Mucosa of descending colon (tissue), 3 donors: ENCODE measurements around the gene LMX1B. TPM values are rescaled to one million over a fixed set of nuclear protein-coding genes. Genes with fewer than 3 reads are reported as not detected.

Experiments
- ATAC-seq: fragments of 200-7000 bp; cut with Tn5 transposase; one replicate; pipeline ENCODE4 v1.9.1; 2020; ENCODE audit warnings: mild to moderate bottlenecking, moderate library complexity
- DNase-seq, 3 donors: peaks; one replicate each; pipeline ENCODE4 v3.0.0-alpha.2; 2020
- H3K36me3 ChIP-seq: fragments of 200-600 bp; one replicate; pipeline ENCODE4 v1.8.0; 2021; ENCODE audit warnings: low read depth, mild to moderate bottlenecking
- H3K4me1 ChIP-seq: fragments of 200-600 bp; one replicate; pipeline ENCODE4 v1.8.0; 2021; ENCODE audit warnings: low read depth, mild to moderate bottlenecking
- H3K4me3 ChIP-seq: fragments of 200-600 bp; one replicate; pipeline ENCODE4 v1.8.0; 2021; ENCODE audit warnings: mild to moderate bottlenecking
- H3K9me3 ChIP-seq: fragments of 200-600 bp; one replicate; pipeline ENCODE4 v1.8.0; 2021; ENCODE audit warnings: mild to moderate bottlenecking
- intact Hi-C, 2 donors: fragments of 100-400 bp; cut with DNase I in 1 of 2; cut with micrococcal nuclease in 1 of 2; formaldehyde crosslinking; loops; one replicate each; pipeline versions ENCODE4 v1.11.0 to v1.11.1; 2022; cut with DNase I, micrococcal nuclease
- total RNA-seq, 3 donors: library from RNA; stranded (reverse); fragmentation: NEBNext Ultra II Directional in 2 of 3; extraction: Animal tissue kit (Norgen Biotek cat#: 25700) in 2 of 3; gene quantifications; one replicate each; pipeline versions ENCODE4 v1.2.1 to v1.2.4, GENCODE V29; 2021 to 2023
- TF ChIP-seq, protein P1 (sequence below): fragments of 200-600 bp; IDR thresholded peaks from one replicate; pipeline ENCODE4 v1.8.0; 2022; ENCODE audit warnings: antibody characterized with exemption, mild to moderate bottlenecking
- donor health status: DM: no; HTN: no; CAD: no; lungs with moderate emphysema.
- donor health status: DM: no; HTN: no; CAD: no.
- donor health status: DM: no; HTN: yes; CAD: no.

The LMX1B gene
- total RNA-seq, 3 donors from 2014 or later = 0.14 to 0.51 TPM; not detected in 1

DNA sequence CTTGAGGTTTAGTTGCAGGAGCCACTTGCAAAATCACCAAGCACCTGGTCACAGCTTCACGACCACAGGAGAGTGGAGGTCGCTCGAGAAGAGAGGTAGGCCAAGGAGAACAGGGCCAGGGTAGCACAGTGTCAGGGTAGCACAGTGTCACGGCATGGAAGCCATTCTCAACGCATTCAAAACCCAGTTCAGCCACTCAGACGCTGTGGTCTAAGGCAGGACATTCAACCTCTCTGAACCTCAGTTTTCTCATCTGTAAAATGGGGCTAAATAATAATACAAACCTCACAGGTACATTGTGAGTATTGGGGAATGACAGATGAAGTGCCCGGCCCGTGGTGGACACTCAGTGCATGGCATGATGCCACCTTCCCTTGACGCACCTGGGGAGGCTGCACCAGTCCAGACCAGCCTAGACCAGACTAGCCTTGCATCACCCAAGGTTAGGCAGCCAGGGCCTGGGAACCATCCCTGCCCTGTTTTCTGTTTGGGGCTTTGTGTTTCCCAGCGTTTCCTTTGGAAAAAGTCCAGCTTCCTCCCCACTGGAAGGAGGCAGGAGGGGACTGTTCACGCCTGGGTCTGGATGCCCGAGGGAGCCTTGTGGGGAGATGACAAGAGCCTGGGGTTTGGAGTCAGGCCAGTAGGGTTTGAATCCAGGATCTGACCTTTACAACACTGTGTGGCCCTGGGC, 7.8 kb upstream of the LMX1B start:
- no peaks in the 10 kb centered on the region for H3K36me3 ChIP-seq
- DNase-seq (no peak), ATAC-seq (no peak)
- no peaks in the 10 kb centered on the region for H3K9me3 ChIP-seq
- H3K4me1 ChIP-seq = peaks cover 6% of the 10 kb centered on the region
- no peak overlapping the region for H3K4me3 ChIP-seq
- intact Hi-C loops = no loop called here
- TF ChIP-seq, protein P1, sequence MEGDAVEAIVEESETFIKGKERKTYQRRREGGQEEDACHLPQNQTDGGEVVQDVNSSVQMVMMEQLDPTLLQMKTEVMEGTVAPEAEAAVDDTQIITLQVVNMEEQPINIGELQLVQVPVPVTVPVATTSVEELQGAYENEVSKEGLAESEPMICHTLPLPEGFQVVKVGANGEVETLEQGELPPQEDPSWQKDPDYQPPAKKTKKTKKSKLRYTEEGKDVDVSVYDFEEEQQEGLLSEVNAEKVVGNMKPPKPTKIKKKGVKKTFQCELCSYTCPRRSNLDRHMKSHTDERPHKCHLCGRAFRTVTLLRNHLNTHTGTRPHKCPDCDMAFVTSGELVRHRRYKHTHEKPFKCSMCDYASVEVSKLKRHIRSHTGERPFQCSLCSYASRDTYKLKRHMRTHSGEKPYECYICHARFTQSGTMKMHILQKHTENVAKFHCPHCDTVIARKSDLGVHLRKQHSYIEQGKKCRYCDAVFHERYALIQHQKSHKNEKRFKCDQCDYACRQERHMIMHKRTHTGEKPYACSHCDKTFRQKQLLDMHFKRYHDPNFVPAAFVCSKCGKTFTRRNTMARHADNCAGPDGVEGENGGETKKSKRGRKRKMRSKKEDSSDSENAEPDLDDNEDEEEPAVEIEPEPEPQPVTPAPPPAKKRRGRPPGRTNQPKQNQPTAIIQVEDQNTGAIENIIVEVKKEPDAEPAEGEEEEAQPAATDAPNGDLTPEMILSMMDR = no peak

DNA sequence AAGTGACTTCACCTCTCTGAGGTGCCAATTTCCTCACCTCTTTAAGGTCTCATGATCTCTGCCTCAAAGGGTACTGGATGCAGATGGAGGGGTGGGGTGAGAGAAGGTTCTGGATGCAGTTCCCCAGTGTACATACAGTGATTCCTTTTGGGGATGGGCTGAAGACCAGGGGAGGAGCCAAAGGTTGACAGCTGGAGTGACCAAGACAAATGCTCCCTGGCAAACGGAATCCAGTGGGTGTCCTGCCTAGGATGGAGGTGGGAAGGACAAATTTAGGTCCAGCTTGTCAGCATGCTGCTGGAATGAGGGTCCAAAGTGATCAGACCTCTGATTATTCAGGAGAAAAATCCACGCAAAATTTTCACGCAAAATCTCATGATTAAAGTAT, 7.3 kb upstream of the LMX1B start:
- peaks cover 6% of the 10 kb centered on the region for H3K4me1 ChIP-seq
- ATAC-seq (no peak), DNase-seq (no peak)
- no peaks in the 10 kb centered on the region for H3K9me3 ChIP-seq
- TF ChIP-seq, protein P1 = no peak
- intact Hi-C loops = no loop called here
- no peaks in the 10 kb centered on the region for H3K36me3 ChIP-seq
- no peak overlapping the region for H3K4me3 ChIP-seq

DNA sequence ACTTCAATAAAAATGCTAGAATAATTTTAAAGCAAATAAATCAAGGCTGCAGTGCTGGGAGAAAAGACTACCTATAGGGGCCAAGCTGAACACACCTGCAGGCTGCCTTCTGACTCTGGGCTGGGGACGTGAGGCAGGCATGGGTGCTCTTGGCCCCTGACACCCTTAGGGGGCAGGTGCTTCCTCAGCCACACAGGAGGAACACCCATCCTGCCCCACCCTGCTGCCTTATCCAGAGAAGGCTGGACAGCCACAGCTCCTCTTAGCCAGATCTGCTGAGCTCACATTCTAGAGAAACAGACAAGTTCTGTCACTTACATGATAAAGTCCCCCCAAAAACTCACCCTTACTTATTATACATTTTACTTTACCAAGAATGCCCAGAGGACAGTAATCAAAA, 6.6 kb upstream of the LMX1B start:
- Histone ChIP-seq H3K4me1 (peaks cover 6% of the 10 kb centered on the region), H3K36me3 (no peaks in the 10 kb centered on the region), H3K4me3 (no peak overlapping the region), H3K9me3 (no peaks in the 10 kb centered on the region)
- DNase-seq = no peak
- intact Hi-C loops = no loop called here
- ATAC-seq = no peak
- TF ChIP-seq, protein P1 = no peak

DNA sequence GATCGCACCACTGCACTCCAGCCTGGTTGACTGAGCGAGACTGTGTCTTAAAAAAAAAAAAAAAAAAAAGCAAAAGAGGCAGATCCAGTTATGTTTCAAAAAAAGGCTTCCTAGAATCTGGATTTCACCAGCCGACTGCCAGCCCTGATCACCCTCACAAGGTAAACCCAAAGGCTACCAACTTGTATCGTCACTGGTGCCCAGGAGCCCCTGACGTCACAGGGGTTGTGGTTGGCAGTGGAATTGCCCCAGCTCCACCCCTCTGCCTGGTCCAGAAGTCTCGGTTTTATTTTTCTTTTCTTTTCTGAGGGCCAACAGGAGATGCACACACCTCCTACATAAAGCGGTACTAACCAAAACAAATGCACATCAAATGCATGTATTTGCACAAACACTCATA, 6.0 kb upstream of the LMX1B start:
- ATAC-seq = no peak
- Histone ChIP-seq H3K36me3 (no peaks in the 10 kb centered on the region), H3K4me1 (peaks cover 10% of the 10 kb centered on the region), H3K4me3 (no peak overlapping the region), H3K9me3 (no peaks in the 10 kb centered on the region)
- TF ChIP-seq, protein P1 = no peak
- intact Hi-C loops = no loop called here
- DNase-seq = no peak

DNA sequence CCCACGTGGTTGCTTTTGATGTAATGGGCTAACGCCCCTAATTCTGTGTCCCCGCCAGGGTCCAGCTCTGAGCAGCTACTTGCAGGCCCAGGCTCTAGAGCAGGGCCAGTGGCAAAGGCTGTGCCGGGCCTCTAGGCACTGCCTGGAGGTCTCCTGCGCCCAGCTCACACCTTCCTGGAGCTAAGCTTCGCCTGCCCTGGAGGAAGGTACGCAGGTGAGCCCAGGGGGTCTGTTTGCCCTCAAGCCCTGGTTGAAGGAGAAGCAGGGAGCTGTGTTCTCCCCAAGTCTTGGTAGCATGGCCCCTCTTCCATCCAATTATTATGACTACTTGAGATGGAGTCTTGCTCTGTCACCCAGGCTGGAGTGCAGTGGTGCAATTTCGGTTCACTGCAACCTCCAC, 5.2 kb upstream of the LMX1B start:
- Histone ChIP-seq H3K4me3 (no peak overlapping the region), H3K36me3 (no peaks in the 10 kb centered on the region), H3K9me3 (no peaks in the 10 kb centered on the region), H3K4me1 (peaks cover 16% of the 10 kb centered on the region)
- DNase-seq (no peak), ATAC-seq (no peak)
- TF ChIP-seq, protein P1 = no peak
- intact Hi-C loops = no loop called here

DNA sequence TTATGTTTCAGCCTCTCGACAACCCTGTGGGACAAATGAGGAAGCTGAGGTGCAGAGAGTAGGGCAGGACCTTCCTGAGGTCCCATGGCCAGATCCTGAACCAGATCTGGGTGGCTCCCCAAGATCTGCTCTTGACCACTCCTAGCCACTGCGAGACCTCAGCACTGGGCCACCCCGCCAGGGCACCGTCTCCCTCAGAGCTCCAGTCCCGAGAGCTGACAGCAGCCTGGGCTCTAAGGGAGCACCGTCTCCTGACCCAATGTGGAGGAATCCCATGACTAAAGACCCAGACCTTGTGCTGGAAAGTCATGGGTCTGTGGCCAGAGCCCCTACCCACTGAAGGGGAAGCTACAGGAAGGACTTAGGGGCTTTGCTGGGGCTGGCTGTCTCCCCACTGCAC, 4.5 kb upstream of the LMX1B start:
- TF ChIP-seq, protein P1 = no peak
- H3K9me3 ChIP-seq = no peaks in the 10 kb centered on the region
- no peaks in the 10 kb centered on the region for H3K36me3 ChIP-seq
- intact Hi-C loops = no loop called here
- DNase-seq (no peak), ATAC-seq (no peak)
- H3K4me3 ChIP-seq = no peak overlapping the region
- H3K4me1 ChIP-seq = peaks cover 16% of the 10 kb centered on the region
